Left lobe of liver (tissue), 2 donors: Measurements from ENCODE around the gene LCN15. TPM values are rescaled to one million over a fixed set of nuclear protein-coding genes. Genes with fewer than 3 reads are reported as not detected.
"Not testable (repeated sequence)": the region's sequence is repeated elsewhere in the genome, so short reads cannot be mapped to it uniquely, and the experiment has no call there.

ENCODE experiments used
- ATAC-seq: fragments of 200-7000 bp; cut with Tn5 transposase; one replicate; pipeline ENCODE4 v1.9.1; 2020; ENCODE audit warnings: mild to moderate bottlenecking, moderate library complexity
- DNase-seq: peaks from one replicate; pipeline ENCODE4 v3.0.0-alpha.2; 2020; ENCODE audit warnings: low spot score
- total RNA-seq: library from RNA; stranded (reverse); gene quantifications from one replicate; pipeline ENCODE4 v1.2.1, GENCODE V29; 2021
- donor health status: DM: no; HTN: no; CAD: no; lungs with moderate emphysema.
- donor health status: DM: no; HTN: yes; CAD: no.

Gene LCN15
- total RNA-seq, result not detected

- ATAC-seq (peak; percentile 16), DNase-seq (peak; percentile 47)
These were observed at the start of gene LCN15 for GRCh38 chr9:136764301-136764891. Gene LCN15 (minus strand): TSS chr9:136764518. CDS start chr9:136764488, 30 bp downstream.

GRCh38 chr9:136808806-136809158 is 44.5 kb upstream of the LCN15 start:
- DNase-seq (no peak), ATAC-seq (no peak)

- DNase-seq (peak; percentile 66), ATAC-seq (peak; percentile 40)
These were observed 43.9 kb upstream of the LCN15 start for GRCh38 chr9:136808075-136808805.

- ATAC-seq, result peak; percentile 85
These were observed 43.2 kb upstream of the LCN15 start, which contains the start of gene RABL6 for GRCh38 chr9:136807281-136808074. Gene RABL6 (plus strand): TSS chr9:136807948. CDS start chr9:136808197, 249 bp downstream.

GRCh38 chr9:136806631-136807201 is 42.4 kb upstream of the LCN15 start:
- DNase-seq (peak; percentile 46), ATAC-seq (no peak)

More at GRCh38 chr9:136807281-136808074, 43.2 kb upstream of the LCN15 start, which contains the start of gene RABL6:
- peak; percentile 85 for DNase-seq

GRCh38 chr9:136806067-136806466 is 41.7 kb upstream of the LCN15 start:
- no peak for ATAC-seq
- DNase-seq, result no peak

- DNase-seq (no peak), ATAC-seq (no peak)
These were observed 41.0 kb upstream of the LCN15 start for GRCh38 chr9:136805207-136805740.

- ATAC-seq, result no peak
- peak; percentile 58 for DNase-seq
These were observed 40.3 kb upstream of the LCN15 start for GRCh38 chr9:136804509-136805206.

- DNase-seq (no peak), ATAC-seq (no peak)
These were observed 39.5 kb upstream of the LCN15 start for GRCh38 chr9:136803551-136804508.

- not testable (repeated sequence) for ATAC-seq, DNase-seq
These were observed 38.8 kb upstream of the LCN15 start for GRCh38 chr9:136803009-136803550.

GRCh38 chr9:136802321-136802720 is 38.0 kb upstream of the LCN15 start:
- ATAC-seq (no peak), DNase-seq (no peak)

- DNase-seq (peak; percentile 92), ATAC-seq (peak; percentile 84)
These were observed 35.7 kb upstream of the LCN15 start for GRCh38 chr9:136799854-136800657.

- ATAC-seq (peak; percentile 60), DNase-seq (peak; percentile 71)
These were observed 34.9 kb upstream of the LCN15 start for GRCh38 chr9:136799079-136799853.

- DNase-seq (no peak), ATAC-seq (no peak)
These were observed 34.4 kb upstream of the LCN15 start for GRCh38 chr9:136798708-136799078.

- not testable (repeated sequence) for ATAC-seq, DNase-seq
These were observed 32.5 kb upstream of the LCN15 start for GRCh38 chr9:136796775-136797347.

GRCh38 chr9:136796238-136796774 is 32.0 kb upstream of the LCN15 start, which contains the start of gene CCDC183:
Gene CCDC183 (plus strand): TSS chr9:136796338. CDS start chr9:136796398, 60 bp downstream.
- no peak for DNase-seq

GRCh38 chr9:136795000-136795348 is 30.7 kb upstream of the LCN15 start:
- ATAC-seq (no peak), DNase-seq (no peak)

More at GRCh38 chr9:136796238-136796774, 32.0 kb upstream of the LCN15 start, which contains the start of gene CCDC183:
- no peak for ATAC-seq
